Measurements from ENCODE around the gene RTN4RL2.

Gene RTN4RL2

GRCh38 chr11:57459164-57460021 is 935 bp upstream of the RTN4RL2 start:
- DNase-seq (ENCODE audit: low read depth in 1 of 2, low spot score in 1 of 2): no peak
- in situ Hi-C loops (cut with HindIII; ENCODE audit: low pct_unique_long_range_greater_than_20kb, low sequenced_read_pairs): no loop called here

GRCh38 chr11:57460758-57461749 is 726 bp downstream of the RTN4RL2 start:
- TF ChIP-seq JUND (IDR thresholded peaks at IDR 0.05; ENCODE audit: low read depth): no peak
- in situ Hi-C loops (cut with HindIII; ENCODE audit: low pct_unique_long_range_greater_than_20kb, low sequenced_read_pairs): no loop called here
- DNase-seq (ENCODE audit: low read depth in 1 of 2, low spot score in 1 of 2): no peak

More at GRCh38 chr11:57459164-57460021, 935 bp upstream of the RTN4RL2 start:
- TF ChIP-seq JUND (IDR thresholded peaks at IDR 0.05; ENCODE audit: low read depth): no peak

DNA sequence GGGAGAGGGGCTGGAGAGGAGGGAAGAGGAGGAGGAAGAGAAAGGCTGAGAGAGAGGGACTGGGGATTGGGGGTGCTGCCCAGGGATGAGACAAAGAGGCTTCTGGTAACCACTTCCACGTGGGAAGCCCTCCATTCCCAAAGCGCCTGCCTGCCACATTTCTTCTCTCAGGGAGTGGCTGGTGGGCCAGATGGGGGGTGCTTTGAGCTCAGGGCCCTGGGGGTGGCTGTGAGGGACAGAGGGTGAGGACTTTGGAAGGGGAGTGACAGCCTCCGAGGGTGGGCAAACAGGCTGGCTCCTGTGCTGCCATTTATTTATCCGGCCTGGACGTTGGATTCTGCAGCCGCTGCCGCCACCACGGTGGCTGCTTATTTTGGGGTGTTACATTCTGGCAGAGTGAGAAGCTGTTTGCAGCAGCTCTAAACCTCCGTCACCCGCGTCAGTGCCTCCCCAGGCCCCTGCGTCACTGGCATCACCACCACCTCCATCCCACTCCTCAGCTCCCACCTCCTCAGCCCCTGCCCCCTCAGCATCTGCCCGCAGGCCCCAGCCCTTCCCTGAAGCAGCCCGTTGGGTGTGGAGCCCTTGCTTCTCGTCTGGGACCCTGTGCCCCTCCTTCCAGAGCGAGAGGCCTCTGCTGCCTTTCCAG is 1.6 kb downstream of the RTN4RL2 start:
- in situ Hi-C loops (cut with HindIII; ENCODE audit: low pct_unique_long_range_greater_than_20kb, low sequenced_read_pairs): no loop called here

DNA sequence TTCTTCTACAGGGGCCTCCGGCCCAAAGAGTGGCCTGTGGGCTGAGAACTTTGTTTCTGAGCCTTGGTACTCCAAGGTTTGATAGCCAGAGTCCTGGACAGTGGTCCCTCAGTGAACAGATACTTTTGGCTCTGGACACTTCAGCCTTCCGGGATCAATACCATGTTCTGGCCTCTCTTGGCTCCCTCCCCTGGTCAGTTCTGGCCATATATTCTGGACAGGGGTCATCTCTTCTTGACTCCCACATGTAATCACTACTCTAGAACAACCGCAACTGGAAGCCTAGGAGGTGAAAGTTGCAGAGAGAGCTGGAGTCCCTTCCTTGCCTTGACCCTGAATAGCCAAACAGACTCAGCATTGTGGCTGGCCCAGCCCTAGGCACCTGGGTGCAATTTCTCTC is 2.3 kb downstream of the RTN4RL2 start:
- no peak for DNase-seq (ENCODE audit: low read depth in 1 of 2, low spot score in 1 of 2)
- no peak for TF ChIP-seq JUND (IDR thresholded peaks at IDR 0.05; ENCODE audit: low read depth)
- in situ Hi-C loops (cut with HindIII; ENCODE audit: low pct_unique_long_range_greater_than_20kb, low sequenced_read_pairs): no loop called here

More for the DNA sequence above, 1.6 kb downstream of the RTN4RL2 start:
- TF ChIP-seq JUND (IDR thresholded peaks at IDR 0.05; ENCODE audit: low read depth): no peak
- DNase-seq (ENCODE audit: low read depth in 1 of 2, low spot score in 1 of 2): no peak

DNA sequence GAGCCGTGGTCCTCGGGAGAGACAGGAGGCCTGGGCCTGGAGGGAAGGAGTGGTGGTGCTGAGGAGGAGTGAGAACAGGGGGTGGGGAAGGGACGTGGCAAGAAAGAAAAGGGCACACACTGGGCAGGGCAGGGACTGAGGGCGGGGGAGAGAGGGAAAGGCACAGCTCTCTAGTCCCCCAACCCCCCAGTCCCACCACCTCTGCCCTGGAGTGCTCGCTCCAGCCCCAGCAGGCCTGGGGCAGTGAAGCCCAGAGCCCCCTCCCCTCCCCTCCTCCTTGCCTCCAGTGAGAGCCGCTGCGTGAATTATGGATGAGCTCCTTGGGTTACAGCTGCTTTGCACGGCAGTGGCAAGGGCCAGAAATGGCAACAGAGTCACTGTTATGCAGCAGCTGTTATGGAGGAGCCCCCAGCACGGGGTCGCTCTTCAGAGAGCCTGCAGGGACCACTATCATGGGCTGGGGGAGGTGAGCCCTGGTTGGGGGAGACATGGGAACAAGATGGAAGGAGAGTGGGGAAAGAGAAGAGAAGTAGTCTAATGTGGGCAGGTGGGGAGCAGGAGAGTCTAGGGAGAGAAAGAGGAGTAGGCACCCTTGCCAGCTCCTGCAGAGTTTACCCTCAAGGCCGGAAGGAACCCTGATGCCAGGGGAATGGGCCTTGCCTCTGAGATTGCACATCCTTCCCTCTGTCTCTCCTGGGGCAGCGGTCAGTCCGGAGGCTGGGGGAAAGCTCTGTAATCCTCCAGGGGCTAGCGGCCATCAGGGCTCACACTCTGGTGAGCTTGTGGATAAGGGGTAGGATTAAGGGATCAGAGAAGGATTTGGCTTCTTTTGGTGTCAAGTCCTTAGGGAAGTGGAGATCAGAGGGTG is 3.6 kb downstream of the RTN4RL2 start:
- DNase-seq (ENCODE audit: low read depth in 1 of 2, low spot score in 1 of 2): no peak
- no peak for TF ChIP-seq JUND (IDR thresholded peaks at IDR 0.05; ENCODE audit: low read depth)
- in situ Hi-C loops (cut with HindIII; ENCODE audit: low pct_unique_long_range_greater_than_20kb, low sequenced_read_pairs): no loop called here

DNA sequence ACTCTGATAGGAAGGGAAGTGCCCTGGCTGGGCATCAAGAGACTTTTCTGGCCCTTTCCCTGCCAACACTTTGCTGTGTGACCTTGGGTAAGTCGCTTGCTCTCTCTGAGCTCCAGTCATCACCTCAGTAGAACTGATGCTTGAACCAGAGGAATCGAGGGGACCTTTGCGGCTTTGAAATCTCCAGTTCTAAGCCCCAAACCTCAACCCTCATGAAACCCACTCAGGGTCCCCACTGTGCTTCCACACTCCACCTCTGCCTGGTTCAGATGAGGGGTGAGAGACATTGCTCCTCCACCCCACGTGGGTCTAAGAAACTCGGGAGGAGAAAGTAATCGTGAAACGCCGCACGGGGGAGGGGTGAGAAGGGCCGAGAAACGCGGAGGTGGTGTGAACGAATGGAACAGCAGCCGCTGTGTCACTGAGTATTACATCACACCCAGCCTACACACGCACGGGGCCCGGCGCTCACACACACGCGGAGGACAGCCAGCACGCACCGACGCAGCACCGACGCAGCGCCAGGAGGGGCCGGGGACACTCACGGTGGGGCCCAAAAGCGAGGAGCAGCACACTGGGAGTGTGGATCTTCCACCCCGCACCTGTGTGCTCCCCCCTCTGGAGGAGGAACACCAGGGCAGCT is 4.3 kb downstream of the RTN4RL2 start:
- no peak for DNase-seq (ENCODE audit: low read depth in 1 of 2, low spot score in 1 of 2)
- TF ChIP-seq JUND (IDR thresholded peaks at IDR 0.05; ENCODE audit: low read depth): no peak
- in situ Hi-C loops (cut with HindIII; ENCODE audit: low pct_unique_long_range_greater_than_20kb, low sequenced_read_pairs): no loop called here

DNA sequence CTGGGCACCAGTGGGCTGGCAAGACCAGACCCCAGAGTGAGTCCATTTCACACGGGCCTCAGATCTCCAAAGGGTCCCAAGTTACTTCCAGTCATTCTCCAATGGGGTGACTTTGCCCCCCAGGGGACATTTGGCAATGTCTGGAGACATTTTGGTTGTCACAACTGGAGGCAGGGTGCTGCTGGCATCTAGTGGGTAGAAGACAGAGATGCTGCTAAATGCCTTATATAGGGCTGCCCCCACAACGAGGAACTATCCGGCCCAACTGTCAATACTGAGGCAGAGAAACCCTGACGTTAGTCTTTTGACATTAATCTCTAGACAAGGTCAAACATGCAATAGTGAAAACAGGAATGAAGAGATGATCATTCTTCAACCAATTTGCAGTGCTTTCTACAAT is 6.4 kb downstream of the RTN4RL2 start:
- in situ Hi-C loops (cut with HindIII; ENCODE audit: low pct_unique_long_range_greater_than_20kb, low sequenced_read_pairs): no loop called here
- DNase-seq (ENCODE audit: low read depth in 1 of 2, low spot score in 1 of 2): no peak
- TF ChIP-seq JUND (IDR thresholded peaks at IDR 0.05; ENCODE audit: low read depth): no peak

DNA sequence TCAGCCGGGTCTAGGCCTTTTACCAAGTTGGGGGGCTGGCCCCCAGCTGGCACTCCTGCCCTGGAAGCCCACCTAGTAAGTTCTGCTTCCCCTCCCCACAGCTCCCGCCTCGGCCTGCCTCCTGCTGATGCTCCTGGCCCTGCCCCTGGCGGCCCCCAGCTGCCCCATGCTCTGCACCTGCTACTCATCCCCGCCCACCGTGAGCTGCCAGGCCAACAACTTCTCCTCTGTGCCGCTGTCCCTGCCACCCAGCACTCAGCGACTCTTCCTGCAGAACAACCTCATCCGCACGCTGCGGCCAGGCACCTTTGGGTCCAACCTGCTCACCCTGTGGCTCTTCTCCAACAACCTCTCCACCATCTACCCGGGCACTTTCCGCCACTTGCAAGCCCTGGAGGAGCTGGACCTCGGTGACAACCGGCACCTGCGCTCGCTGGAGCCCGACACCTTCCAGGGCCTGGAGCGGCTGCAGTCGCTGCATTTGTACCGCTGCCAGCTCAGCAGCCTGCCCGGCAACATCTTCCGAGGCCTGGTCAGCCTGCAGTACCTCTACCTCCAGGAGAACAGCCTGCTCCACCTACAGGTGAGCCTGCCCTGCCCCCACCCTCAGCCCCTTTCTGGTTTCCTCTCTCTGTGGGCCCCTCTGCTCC is 7.3 kb downstream of the RTN4RL2 start:
- no peak for TF ChIP-seq JUND (IDR thresholded peaks at IDR 0.05; ENCODE audit: low read depth)
- DNase-seq (ENCODE audit: low read depth in 1 of 2, low spot score in 1 of 2): no peak
- in situ Hi-C loops (cut with HindIII; ENCODE audit: low pct_unique_long_range_greater_than_20kb, low sequenced_read_pairs): no loop called here

- TF ChIP-seq JUND (IDR thresholded peaks at IDR 0.05; ENCODE audit: low read depth): no peak
- DNase-seq (ENCODE audit: low read depth in 1 of 2, low spot score in 1 of 2): no peak
- in situ Hi-C loops (cut with HindIII; ENCODE audit: low pct_unique_long_range_greater_than_20kb, low sequenced_read_pairs): no loop called here
These were observed 7.9 kb downstream of the RTN4RL2 start for GRCh38 chr11:57468276-57468675.

GRCh38 chr11:57469268-57469667 is 8.9 kb downstream of the RTN4RL2 start:
- TF ChIP-seq JUND (IDR thresholded peaks at IDR 0.05; ENCODE audit: low read depth): no peak
- DNase-seq (ENCODE audit: low read depth in 1 of 2, low spot score in 1 of 2): no peak
- in situ Hi-C loops (cut with HindIII; ENCODE audit: low pct_unique_long_range_greater_than_20kb, low sequenced_read_pairs): no loop called here

- no peak for TF ChIP-seq JUND (IDR thresholded peaks at IDR 0.05; ENCODE audit: low read depth)
- no peak for DNase-seq (ENCODE audit: low read depth in 1 of 2, low spot score in 1 of 2)
- in situ Hi-C loops (cut with HindIII; ENCODE audit: low pct_unique_long_range_greater_than_20kb, low sequenced_read_pairs): no loop called here
These were observed 11.2 kb downstream of the RTN4RL2 start for GRCh38 chr11:57471496-57471895.
